ENCODE measurements around the gene VSIG8.

VSIG8 gene

GRCh38 chr1:159848326-159848725 lies 14.1 kb downstream of the VSIG8 start:
- Mint-ChIP-seq H3K4me1 (peaks cover 51% of the 10 kb centered on the region), H3K27me3 (no peaks in the 10 kb centered on the region), H3K27ac (ENCODE audit: low read depth) (no peak overlapping the region), H3K4me3 (no peak overlapping the region), H3K36me3 (ENCODE audit: insufficient read depth) (no peaks in the 10 kb centered on the region), H3K9me3 (no peaks in the 10 kb centered on the region)
- no peak for DNase-seq (ENCODE audit: low spot score in 2 of 2)
- no peak for ATAC-seq (replicated peaks; ENCODE audit: extremely low read depth, poor library complexity, severe bottlenecking)

DNA sequence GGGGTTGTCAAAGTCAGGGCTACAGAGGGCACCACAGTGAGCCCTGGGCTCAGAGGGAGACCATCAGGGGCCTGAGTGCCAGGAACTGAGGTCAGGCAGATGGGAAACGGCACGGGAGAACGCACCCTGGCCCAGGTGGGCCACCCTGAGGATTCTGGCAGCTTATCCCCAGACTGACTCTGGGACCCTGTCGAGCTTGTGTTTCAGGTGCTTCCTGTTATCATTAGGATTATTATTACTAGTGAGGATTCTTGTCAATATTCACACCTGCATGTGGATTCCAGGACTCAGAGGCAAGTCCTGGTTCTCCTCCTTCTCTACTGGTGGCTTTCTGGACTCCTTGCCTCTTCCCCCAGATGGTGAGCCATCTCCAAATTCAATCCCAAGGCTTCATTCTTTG lies 15.2 kb downstream of the VSIG8 start:
- Mint-ChIP-seq H3K9me3 (no peaks in the 10 kb centered on the region), H3K27me3 (no peaks in the 10 kb centered on the region), H3K27ac (ENCODE audit: low read depth) (no peak overlapping the region), H3K4me1 (peaks cover 46% of the 10 kb centered on the region), H3K4me3 (no peak overlapping the region), H3K36me3 (ENCODE audit: insufficient read depth) (no peaks in the 10 kb centered on the region)
- ATAC-seq (replicated peaks; ENCODE audit: extremely low read depth, poor library complexity, severe bottlenecking), result no peak
- no peak for DNase-seq (ENCODE audit: low spot score in 2 of 2)

DNA sequence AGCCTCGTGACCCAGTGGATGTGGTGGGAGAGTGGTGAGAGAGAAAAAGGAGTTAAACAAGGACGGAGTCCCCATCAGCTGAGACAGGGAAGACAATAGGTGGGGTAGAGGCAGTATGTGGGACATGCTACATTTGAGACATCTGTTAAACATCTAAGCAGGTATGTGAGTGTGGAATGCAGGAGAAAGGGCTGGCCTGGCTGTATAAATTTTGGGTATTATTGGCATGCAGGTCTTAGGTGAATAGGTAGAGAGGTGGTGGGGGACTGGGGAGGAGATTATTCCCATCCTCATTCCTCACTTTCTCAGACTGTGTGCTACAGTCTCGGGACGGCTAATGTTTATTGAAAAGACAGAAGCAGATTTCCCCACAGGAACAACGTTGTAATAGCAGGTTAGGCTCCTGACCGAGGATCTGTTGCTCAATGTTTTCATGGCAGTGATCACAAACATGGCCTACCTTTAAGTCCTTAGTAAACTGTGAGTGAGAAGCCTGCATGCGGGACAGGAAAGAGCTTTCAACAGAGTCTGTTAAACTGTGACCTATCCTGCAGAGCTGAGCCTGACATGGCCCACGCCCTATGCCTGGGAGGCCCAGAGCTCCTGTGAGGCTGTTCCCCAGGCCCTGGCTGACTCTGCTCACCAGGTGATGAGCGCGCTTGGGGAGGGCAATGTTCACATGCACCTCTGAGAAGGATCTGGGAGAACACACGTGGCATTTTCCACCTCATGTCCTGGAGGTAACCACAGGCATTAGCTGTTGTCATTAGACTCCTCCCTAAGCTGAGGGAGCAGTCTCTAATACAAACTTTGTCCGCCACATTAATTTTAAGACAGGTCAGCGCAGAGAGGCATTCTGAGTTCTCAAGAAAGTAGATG lies 16.5 kb downstream of the VSIG8 start:
- H3K9me3 Mint-ChIP-seq, result no peaks in the 10 kb centered on the region
- peaks cover 44% of the 10 kb centered on the region for H3K4me1 Mint-ChIP-seq
- H3K27me3 Mint-ChIP-seq, result no peaks in the 10 kb centered on the region
- H3K36me3 Mint-ChIP-seq (ENCODE audit: insufficient read depth), result no peaks in the 10 kb centered on the region
- H3K27ac Mint-ChIP-seq (ENCODE audit: low read depth), result no peak overlapping the region
- no peak for DNase-seq (ENCODE audit: low spot score in 2 of 2)
- H3K4me3 Mint-ChIP-seq, result no peak overlapping the region
- ATAC-seq (replicated peaks; ENCODE audit: extremely low read depth, poor library complexity, severe bottlenecking), result no peak

GRCh38 chr1:159843459-159843858 lies 19.0 kb downstream of the VSIG8 start:
- Mint-ChIP-seq H3K27me3 (no peaks in the 10 kb centered on the region), H3K36me3 (ENCODE audit: insufficient read depth) (peaks cover 2% of the 10 kb centered on the region), H3K27ac (ENCODE audit: low read depth) (no peak overlapping the region), H3K9me3 (no peaks in the 10 kb centered on the region), H3K4me3 (no peak overlapping the region), H3K4me1 (peaks cover 24% of the 10 kb centered on the region)
- ATAC-seq (replicated peaks; ENCODE audit: extremely low read depth, poor library complexity, severe bottlenecking) (no peak), DNase-seq (ENCODE audit: low spot score in 2 of 2) (no peak)

DNA sequence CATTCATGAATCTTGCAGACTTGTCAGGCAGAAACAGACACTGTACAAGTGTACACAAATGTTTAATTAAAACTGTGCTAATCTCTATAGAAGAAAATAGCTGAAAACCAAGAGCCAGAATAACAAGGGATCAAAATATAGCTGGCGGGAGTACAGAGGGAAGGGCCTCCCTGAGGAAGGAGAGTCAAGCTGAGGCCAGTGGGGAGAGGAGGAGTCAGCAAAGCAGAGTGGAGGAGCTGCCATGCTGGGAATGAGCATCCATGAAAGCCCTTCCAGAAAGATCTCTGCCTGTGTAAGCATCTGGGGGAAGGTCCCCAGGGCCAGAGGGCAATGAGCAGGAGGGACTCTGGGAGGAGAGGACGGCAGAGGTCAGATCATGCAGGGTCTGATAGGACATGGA lies 20.7 kb downstream of the VSIG8 start:
- ATAC-seq (replicated peaks; ENCODE audit: extremely low read depth, poor library complexity, severe bottlenecking) (no peak), DNase-seq (ENCODE audit: low spot score in 2 of 2) (no peak)
- Mint-ChIP-seq H3K9me3 (no peaks in the 10 kb centered on the region), H3K4me1 (peaks cover 16% of the 10 kb centered on the region), H3K4me3 (no peak overlapping the region), H3K27me3 (no peaks in the 10 kb centered on the region), H3K27ac (ENCODE audit: low read depth) (no peak overlapping the region), H3K36me3 (ENCODE audit: insufficient read depth) (peaks cover 3% of the 10 kb centered on the region)

- H3K27ac Mint-ChIP-seq (ENCODE audit: low read depth), result no peak overlapping the region
- no peak for ATAC-seq (replicated peaks; ENCODE audit: extremely low read depth, poor library complexity, severe bottlenecking)
Measured at GRCh38 chr1:159839116-159839849, 23.2 kb downstream of the VSIG8 start.

DNA sequence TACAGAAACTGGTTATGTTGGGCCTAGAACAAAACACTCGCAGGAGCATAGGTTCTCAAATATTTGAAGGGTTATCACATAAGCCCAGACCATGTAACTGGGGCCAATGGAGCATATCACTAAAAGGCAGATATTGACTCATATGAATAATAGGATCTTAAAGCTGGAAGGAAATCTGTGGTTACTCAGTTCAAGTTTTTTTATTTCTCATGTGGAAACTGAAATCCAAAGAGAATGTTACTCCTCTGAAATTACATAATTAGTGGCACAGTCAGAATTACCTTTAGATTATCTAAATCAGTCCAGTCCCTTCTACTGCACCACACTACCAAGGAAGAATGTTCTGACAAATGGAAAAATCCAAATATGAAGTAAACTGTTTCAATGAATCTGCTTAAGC lies 23.7 kb downstream of the VSIG8 start:
- no peak for ATAC-seq (replicated peaks; ENCODE audit: extremely low read depth, poor library complexity, severe bottlenecking)
- Mint-ChIP-seq H3K27ac (ENCODE audit: low read depth) (no peak overlapping the region), H3K9me3 (no peaks in the 10 kb centered on the region), H3K4me1 (peaks cover 16% of the 10 kb centered on the region), H3K27me3 (no peaks in the 10 kb centered on the region), H3K4me3 (no peak overlapping the region), H3K36me3 (ENCODE audit: insufficient read depth) (peaks cover 5% of the 10 kb centered on the region)
- DNase-seq (ENCODE audit: low spot score in 2 of 2), result no peak

More at GRCh38 chr1:159839116-159839849, 23.2 kb downstream of the VSIG8 start:
- no peak for DNase-seq (ENCODE audit: low spot score in 2 of 2)
- no peaks in the 10 kb centered on the region for H3K27me3 Mint-ChIP-seq
- no peak overlapping the region for H3K4me3 Mint-ChIP-seq
- H3K36me3 Mint-ChIP-seq (ENCODE audit: insufficient read depth), result peaks cover 5% of the 10 kb centered on the region
- H3K4me1 Mint-ChIP-seq, result peaks cover 16% of the 10 kb centered on the region
- no peaks in the 10 kb centered on the region for H3K9me3 Mint-ChIP-seq

DNA sequence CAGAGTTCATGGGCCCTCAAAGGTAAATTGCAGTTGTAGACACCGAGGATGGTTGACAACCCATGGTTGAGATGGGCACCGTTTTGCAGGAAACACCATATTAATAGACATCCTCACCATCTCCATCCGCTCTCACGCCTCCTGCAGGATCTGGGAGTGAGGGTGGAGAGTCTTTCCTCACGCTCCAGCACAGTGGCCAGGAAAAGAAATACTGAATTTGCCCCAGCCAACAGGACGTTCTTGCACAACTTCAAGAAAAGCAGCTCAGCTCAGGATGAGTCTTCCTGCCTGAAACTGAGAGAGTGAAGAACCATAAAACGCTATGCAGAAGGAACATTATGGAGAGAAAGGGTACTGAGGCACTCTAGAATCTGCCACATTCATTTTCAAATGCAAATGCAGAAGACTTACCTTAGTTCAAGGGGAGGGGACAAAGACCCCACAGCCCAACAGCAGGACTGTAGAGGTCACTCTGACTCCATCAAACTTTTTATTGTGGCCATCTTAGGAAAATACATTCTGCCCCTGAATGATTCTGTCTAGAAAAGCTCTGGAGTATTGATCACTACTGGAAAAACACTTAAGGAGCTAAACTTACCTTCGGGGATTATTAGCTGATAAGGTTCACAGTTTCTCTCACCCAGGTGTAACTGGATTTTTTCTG lies 26.5 kb downstream of the VSIG8 start:
- ATAC-seq (replicated peaks; ENCODE audit: extremely low read depth, poor library complexity, severe bottlenecking), result no peak
- Mint-ChIP-seq H3K9me3 (no peaks in the 10 kb centered on the region), H3K4me3 (no peak overlapping the region), H3K27ac (ENCODE audit: low read depth) (no peak overlapping the region), H3K36me3 (ENCODE audit: insufficient read depth) (peaks cover 5% of the 10 kb centered on the region), H3K27me3 (no peaks in the 10 kb centered on the region), H3K4me1 (peaks cover 21% of the 10 kb centered on the region)
- no peak for DNase-seq (ENCODE audit: low spot score in 2 of 2)

DNA sequence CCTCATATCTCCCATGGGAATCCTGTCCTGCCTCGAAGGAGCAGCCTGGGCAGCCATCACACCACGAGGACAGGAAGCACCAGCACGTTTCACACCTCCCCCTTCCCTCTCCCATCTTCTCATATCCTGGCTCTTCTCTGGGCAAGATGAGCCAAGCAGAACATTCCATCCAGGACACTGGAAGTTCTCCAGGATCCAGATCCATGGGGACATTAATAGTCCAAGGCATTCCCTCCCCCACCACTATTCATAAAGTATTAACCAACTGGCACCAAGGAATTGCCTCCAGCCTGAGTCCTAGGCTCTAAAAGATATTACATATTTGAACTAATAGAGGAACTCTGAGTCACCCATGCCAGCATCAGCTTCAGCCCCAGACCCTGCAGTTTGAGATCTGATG lies 27.1 kb downstream of the VSIG8 start:
- no peaks in the 10 kb centered on the region for H3K9me3 Mint-ChIP-seq
- no peak overlapping the region for H3K4me3 Mint-ChIP-seq
- ATAC-seq (replicated peaks; ENCODE audit: extremely low read depth, poor library complexity, severe bottlenecking) (no peak), DNase-seq (ENCODE audit: low spot score in 2 of 2) (no peak)
- H3K4me1 Mint-ChIP-seq, result peaks cover 25% of the 10 kb centered on the region
- no peaks in the 10 kb centered on the region for H3K27me3 Mint-ChIP-seq
- peaks cover 5% of the 10 kb centered on the region for H3K36me3 Mint-ChIP-seq (ENCODE audit: insufficient read depth)
- H3K27ac Mint-ChIP-seq (ENCODE audit: low read depth), result no peak overlapping the region

GRCh38 chr1:159832309-159832708 lies 30.1 kb downstream of the VSIG8 start:
- Mint-ChIP-seq H3K27ac (ENCODE audit: low read depth) (no peak overlapping the region), H3K27me3 (no peaks in the 10 kb centered on the region), H3K4me1 (peaks cover 55% of the 10 kb centered on the region), H3K4me3 (no peak overlapping the region), H3K9me3 (peaks cover 7% of the 10 kb centered on the region), H3K36me3 (ENCODE audit: insufficient read depth) (peaks cover 9% of the 10 kb centered on the region)
- DNase-seq (ENCODE audit: low spot score in 2 of 2) (no peak), ATAC-seq (replicated peaks; ENCODE audit: extremely low read depth, poor library complexity, severe bottlenecking) (no peak)

GRCh38 chr1:159831412-159832141 lies 30.9 kb downstream of the VSIG8 start:
- Mint-ChIP-seq H3K27me3 (no peaks in the 10 kb centered on the region), H3K9me3 (peaks cover 7% of the 10 kb centered on the region), H3K4me1 (peaks cover 63% of the 10 kb centered on the region), H3K4me3 (no peak overlapping the region), H3K36me3 (ENCODE audit: insufficient read depth) (peaks cover 11% of the 10 kb centered on the region), H3K27ac (ENCODE audit: low read depth) (no peak overlapping the region)
- DNase-seq (ENCODE audit: low spot score in 2 of 2), result no peak
- no peak for ATAC-seq (replicated peaks; ENCODE audit: extremely low read depth, poor library complexity, severe bottlenecking)

GRCh38 chr1:159830722-159831121 lies 31.7 kb downstream of the VSIG8 start:
- Mint-ChIP-seq H3K9me3 (peaks cover 7% of the 10 kb centered on the region), H3K36me3 (ENCODE audit: insufficient read depth) (peaks cover 18% of the 10 kb centered on the region), H3K4me3 (no peak overlapping the region), H3K27ac (ENCODE audit: low read depth) (no peak overlapping the region), H3K27me3 (no peaks in the 10 kb centered on the region), H3K4me1 (peaks cover 71% of the 10 kb centered on the region)
- DNase-seq (ENCODE audit: low spot score in 2 of 2) (no peak), ATAC-seq (replicated peaks; ENCODE audit: extremely low read depth, poor library complexity, severe bottlenecking) (no peak)
